ENCODE measurements around the gene C1QTNF4. TPM values are rescaled to one million over a fixed set of nuclear protein-coding genes. Genes with fewer than 3 reads are reported as not detected.
"Not testable (repeated sequence)": the region's sequence is repeated elsewhere in the genome, so short reads cannot be mapped to it uniquely, and the experiment has no call there.

The C1QTNF4 gene
- total and polyA plus RNA-seq, 7 experiments from 2014 or later: 0.36 to 2.3 (median 1.0) TPM; not detected in 2

- Mint-ChIP-seq H3K27ac (peak within 1 kb of the TSS; percentile 78 to 95 (median 84)), H3K4me3 (peak within 1 kb of the TSS; percentile 81 to 89 (median 86)), H3K4me1 (peaks cover 0 to 32% (median 24%) of the 10 kb centered on the region in 7 donors), H3K27me3 (no peaks in the 10 kb centered on the region), H3K9me3 (no peaks in the 10 kb centered on the region), H3K36me3 (peaks cover 0 to 5% (median 0%) of the 10 kb centered on the region in 5 donors)
- CTCF ChIA-PET: interaction anchor here (1.2 kb wide), 1 partner anchor 11 kb away, joined by 5 read pairs; no protein-coding TSS in a partner anchor
- Histone ChIP-seq H3K27me3 (ENCODE audit: control insufficient read depth in 2 of 2, insufficient read depth in 2 of 2, low read length in 2 of 2) (no peaks in the 10 kb centered on the region), H3K9me3 (ENCODE audit: control insufficient read depth in 2 of 3, low read length in 3 of 3) (no peaks in the 10 kb centered on the region), H3K27ac (ENCODE audit: low read depth, low read length) (peak within 1 kb of the TSS; percentile 89), H3K4me1 (ENCODE audit: control insufficient read depth in 2 of 2, insufficient read depth in 2 of 2, low read length in 2 of 2) (peaks cover 3 to 8% of the 10 kb centered on the region in 2 donors), H3K36me3 (ENCODE audit: control insufficient read depth in 2 of 3, insufficient read depth in 3 of 3, low read length in 3 of 3) (peaks cover 0 to 9% (median 3%) of the 10 kb centered on the region in 3 experiments), H3K4me3 (ENCODE audit: low read length) (peak within 1 kb of the TSS; percentile 88)
- ATAC-seq (peak; percentile 92), DNase-seq (peak; percentile 42 to 75 (median 57))
- intact Hi-C loops (cut with micrococcal nuclease): loop anchor here (1.0 kb wide), 3 partner anchors 12 to 202 kb away; partner anchors contain the start of genes CELF1 (in 2 of the 2), KBTBD4 (in 2 of the 2) and FNBP4 (in 1 of the 2)
- POLR2A ChIA-PET: interaction anchor here (0.5 to 5.6 kb wide), 9 partner anchors 8 to 201 kb away, joined by 3 to 67 read pairs (median 3); partner anchors contain the start of genes AGBL2, CELF1, FNBP4 and KBTBD4
These were observed 28.7 kb downstream of the C1QTNF4 start, which contains the start of gene PTPMT1 for GRCh38 chr11:47565340-47566148. TSS of gene PTPMT1 (plus strand) at chr11:47565599. CDS start at chr11:47565623, 24 bp downstream.

GRCh38 chr11:47564933-47565339, 29.3 kb downstream of the C1QTNF4 start:
- peak overlapping the region; percentile 88 for H3K4me3 ChIP-seq (ENCODE audit: low read length)
- DNase-seq (no peak), ATAC-seq (peak; percentile 3)
- H3K27me3 ChIP-seq (ENCODE audit: control insufficient read depth in 2 of 2, insufficient read depth in 2 of 2, low read length in 2 of 2): no peaks in the 10 kb centered on the region
- H3K27ac ChIP-seq (ENCODE audit: low read depth, low read length): peak overlapping the region; percentile 89
- ChIA-PET POLR2A (interaction anchor here (1.2 to 5.6 kb wide), 6 partner anchors 9 to 202 kb away, joined by 3 to 67 read pairs (median 4); partner anchors contain the start of genes CELF1, FNBP4, KBTBD4 and NDUFS3), CTCF (interaction anchor here (0.6 to 1.2 kb wide), 2 partner anchors 9 to 11 kb away, joined by 5 read pairs; no protein-coding TSS in a partner anchor)
- peak overlapping the region; percentile 75 to 87 (median 83) for H3K4me3 Mint-ChIP-seq
- no peaks in the 10 kb centered on the region for H3K27me3 Mint-ChIP-seq
- no peaks in the 10 kb centered on the region for H3K9me3 Mint-ChIP-seq
- no peaks in the 10 kb centered on the region for H3K9me3 ChIP-seq (ENCODE audit: control insufficient read depth in 2 of 3, low read length in 3 of 3)
- peak overlapping the region; percentile 66 to 94 (median 83) for H3K27ac Mint-ChIP-seq
- peaks cover 3 to 8% of the 10 kb centered on the region in 2 donors for H3K4me1 ChIP-seq (ENCODE audit: control insufficient read depth in 2 of 2, insufficient read depth in 2 of 2, low read length in 2 of 2)
- H3K36me3 ChIP-seq (ENCODE audit: control insufficient read depth in 2 of 3, insufficient read depth in 3 of 3, low read length in 3 of 3): peaks cover 0 to 3% (median 3%) of the 10 kb centered on the region in 3 experiments
- intact Hi-C loops (cut with micrococcal nuclease): loop anchor here (1.0 kb wide), 3 partner anchors 12 to 202 kb away; partner anchors contain the start of genes CELF1 (in 2 of the 2), KBTBD4 (in 2 of the 2) and FNBP4 (in 1 of the 2)
- H3K36me3 Mint-ChIP-seq: peaks cover 0 to 5% (median 0%) of the 10 kb centered on the region in 5 donors
- H3K4me1 Mint-ChIP-seq: peaks cover 0 to 33% (median 24%) of the 10 kb centered on the region in 7 donors

GRCh38 chr11:47564366-47564765, 29.8 kb downstream of the C1QTNF4 start:
- H3K9me3 Mint-ChIP-seq; H3K27me3 ChIP-seq (ENCODE audit: control insufficient read depth in 2 of 2, insufficient read depth in 2 of 2, low read length in 2 of 2); H3K36me3 ChIP-seq (ENCODE audit: control insufficient read depth in 2 of 3, insufficient read depth in 3 of 3, low read length in 3 of 3); intact Hi-C loops (cut with micrococcal nuclease); H3K9me3 ChIP-seq (ENCODE audit: control insufficient read depth in 2 of 3, low read length in 3 of 3); H3K36me3 Mint-ChIP-seq; H3K4me1 ChIP-seq (ENCODE audit: control insufficient read depth in 2 of 2, insufficient read depth in 2 of 2, low read length in 2 of 2); H3K4me3 ChIP-seq (ENCODE audit: low read length); ATAC-seq; H3K27me3 Mint-ChIP-seq; DNase-seq: not testable (repeated sequence)
- H3K27ac ChIP-seq (ENCODE audit: low read depth, low read length): peak overlapping the region; percentile 89
- Mint-ChIP-seq H3K27ac (peak overlapping the region; percentile 46 to 84 (median 80)), H3K4me1 (peaks cover 0 to 33% (median 24%) of the 10 kb centered on the region in 7 donors), H3K4me3 (peak overlapping the region; percentile 47 to 85 (median 69))
- ChIA-PET POLR2A (interaction anchor here (1.2 to 5.6 kb wide), 4 partner anchors 9 to 202 kb away, joined by 3 to 67 read pairs (median 22); partner anchors contain the start of genes CELF1, FNBP4, KBTBD4 and NDUFS3), CTCF (interaction anchor here (0.6 to 1.2 kb wide), 2 partner anchors 9 to 10 kb away, joined by 5 read pairs; no protein-coding TSS in a partner anchor)

GRCh38 chr11:47562393-47562792, 31.8 kb downstream of the C1QTNF4 start:
- CTCF ChIA-PET: not testable (repeated sequence)

GRCh38 chr11:47560426-47560825, 33.8 kb downstream of the C1QTNF4 start:
- no peak overlapping the region for H3K4me3 ChIP-seq (ENCODE audit: low read length)
- Mint-ChIP-seq H3K27ac (peak overlapping the region in 1 of 9 donors; percentile 1), H3K9me3 (no peaks in the 10 kb centered on the region), H3K27me3 (no peaks in the 10 kb centered on the region), H3K4me1 (peaks cover 0 to 18% (median 12%) of the 10 kb centered on the region in 7 donors), H3K4me3 (no peak overlapping the region), H3K36me3 (no peaks in the 10 kb centered on the region)
- H3K27ac ChIP-seq (ENCODE audit: low read depth, low read length): no peak overlapping the region
- intact Hi-C loops (cut with micrococcal nuclease): no loop called here
- H3K36me3 ChIP-seq (ENCODE audit: control insufficient read depth in 2 of 3, insufficient read depth in 3 of 3, low read length in 3 of 3): no peaks in the 10 kb centered on the region
- DNase-seq (no peak), ATAC-seq (no peak)
- no peaks in the 10 kb centered on the region for H3K9me3 ChIP-seq (ENCODE audit: control insufficient read depth in 2 of 3, low read length in 3 of 3)
- H3K4me1 ChIP-seq (ENCODE audit: control insufficient read depth in 2 of 2, insufficient read depth in 2 of 2, low read length in 2 of 2): no peaks in the 10 kb centered on the region
- ChIA-PET CTCF (no interaction called here), POLR2A (no interaction called here)
- H3K27me3 ChIP-seq (ENCODE audit: control insufficient read depth in 2 of 2, insufficient read depth in 2 of 2, low read length in 2 of 2): no peaks in the 10 kb centered on the region

More at GRCh38 chr11:47562393-47562792, 31.8 kb downstream of the C1QTNF4 start:
- H3K36me3 ChIP-seq (ENCODE audit: control insufficient read depth in 2 of 3, insufficient read depth in 3 of 3, low read length in 3 of 3); H3K9me3 ChIP-seq (ENCODE audit: control insufficient read depth in 2 of 3, low read length in 3 of 3); H3K4me1 ChIP-seq (ENCODE audit: control insufficient read depth in 2 of 2, insufficient read depth in 2 of 2, low read length in 2 of 2); H3K27me3 ChIP-seq (ENCODE audit: control insufficient read depth in 2 of 2, insufficient read depth in 2 of 2, low read length in 2 of 2); H3K36me3 Mint-ChIP-seq; DNase-seq; H3K9me3 Mint-ChIP-seq; H3K4me3 ChIP-seq (ENCODE audit: low read length); H3K27me3 Mint-ChIP-seq; ATAC-seq; intact Hi-C loops (cut with micrococcal nuclease); H3K27ac ChIP-seq (ENCODE audit: low read depth, low read length): not testable (repeated sequence)
- peaks cover 0 to 33% (median 22%) of the 10 kb centered on the region in 7 donors for H3K4me1 Mint-ChIP-seq
- peak overlapping the region in 1 of 10 donors; percentile 25 for H3K4me3 Mint-ChIP-seq
- peak overlapping the region in 2 of 9 donors; percentile 22 to 25 for H3K27ac Mint-ChIP-seq
- POLR2A ChIA-PET: interaction anchor here (0.7 kb wide), 1 partner anchor 288 kb away, joined by 4 read pairs; no protein-coding TSS in a partner anchor

- no peak for ATAC-seq
These were observed 35.5 kb downstream of the C1QTNF4 start for GRCh38 chr11:47558695-47559094.

More at GRCh38 chr11:47558695-47559094, 35.5 kb downstream of the C1QTNF4 start:
- CTCF ChIA-PET: no interaction called here
- no peaks in the 10 kb centered on the region for H3K9me3 Mint-ChIP-seq
- no peak overlapping the region for H3K27ac Mint-ChIP-seq
- H3K4me3 Mint-ChIP-seq: no peak overlapping the region
- H3K4me3 ChIP-seq (ENCODE audit: low read length): no peak overlapping the region
- H3K36me3 ChIP-seq (ENCODE audit: control insufficient read depth in 2 of 3, insufficient read depth in 3 of 3, low read length in 3 of 3): no peaks in the 10 kb centered on the region
- no peaks in the 10 kb centered on the region for H3K27me3 ChIP-seq (ENCODE audit: control insufficient read depth in 2 of 2, insufficient read depth in 2 of 2, low read length in 2 of 2)
- intact Hi-C loops (cut with micrococcal nuclease): loop anchor here in 1 of 2 donors (10.0 kb wide), 3 partner anchors 714 to 1214 kb away; partner anchors contain the start of genes ATG13, CKAP5, DGKZ and HARBI1
- H3K27me3 Mint-ChIP-seq: no peaks in the 10 kb centered on the region
- peaks cover 0 to 15% (median 9%) of the 10 kb centered on the region in 7 donors for H3K4me1 Mint-ChIP-seq
- no peak overlapping the region for H3K27ac ChIP-seq (ENCODE audit: low read depth, low read length)
- H3K4me1 ChIP-seq (ENCODE audit: control insufficient read depth in 2 of 2, insufficient read depth in 2 of 2, low read length in 2 of 2): no peaks in the 10 kb centered on the region
- no peaks in the 10 kb centered on the region for H3K36me3 Mint-ChIP-seq
- POLR2A ChIA-PET: interaction anchor here (1.5 kb wide), 1 partner anchor 20 kb away, joined by 5 read pairs; the partner anchor contains the start of genes KBTBD4 and NDUFS3
- no peaks in the 10 kb centered on the region for H3K9me3 ChIP-seq (ENCODE audit: control insufficient read depth in 2 of 3, low read length in 3 of 3)
- no peak for DNase-seq

Measured in naive thymus-derived CD4-positive, alpha-beta T cell (primary cell).